IMR-90 (cell line): Measurements from ENCODE around the gene PSG5. TPM values are rescaled to one million over a fixed set of nuclear protein-coding genes. Genes with fewer than 3 reads are reported as not detected.
"Not testable (repeated sequence)": the region's sequence is repeated elsewhere in the genome, so short reads cannot be mapped to it uniquely, and the experiment has no call there.

Source experiments
- ATAC-seq: fragments of 200-7000 bp; cut with Tn5 transposase; 2 replicates; pipeline ENCODE4 v1.9.1; 2020; ENCODE audit warnings: low read depth, mild to moderate bottlenecking, moderate library complexity
- BruUV-seq: library from RNA; stranded (reverse); fragments of 400-500 nt; replicated peaks from 2 replicates; lab custom pipeline; 2021; lab: Mats Ljungman, UMichigan
- CTCF ChIA-PET: fragments of 300-600 bp; formaldehyde crosslinking; extraction: SDS; loops from one replicate; lab custom pipeline; 2021; ENCODE audit warnings: antibody characterized with exemption; lab: Yijun Ruan, JAX
- POLR2A ChIA-PET: fragments of 300-600 bp; sonication (Branson Sonifier 250); formaldehyde crosslinking; loops from one replicate; lab custom pipeline; 2022; ENCODE audit warnings: antibody characterized with exemption; ENCODE audit not compliant: unreplicated experiment; lab: Charles Lee
- DNase-seq: peaks from one replicate; pipeline ENCODE4 v3.0.0; 2013
- H2AFZ ChIP-seq: replicated peaks from 2 replicates; pipeline ENCODE3; 2013; ENCODE audit warnings: low read length, mild to moderate bottlenecking; ENCODE audit not compliant: poor library complexity
- H2AK5ac ChIP-seq: 2 replicates; pipeline ENCODE4 v1.6.1; 2013; ENCODE audit warnings: low read depth, low read length, inconsistent platforms
- H2AK9ac ChIP-seq: replicated peaks from 2 replicates; pipeline ENCODE3; 2013; ENCODE audit warnings: mild to moderate bottlenecking, low read depth, low read length, moderate library complexity; ENCODE audit not compliant: poor library complexity
- H2BK120ac ChIP-seq: 2 replicates; pipeline ENCODE4 v1.6.1; 2013; ENCODE audit warnings: low read depth, low read length, inconsistent platforms
- H2BK15ac ChIP-seq: 3 replicates; pipeline ENCODE4 v1.6.1; 2013; ENCODE audit warnings: low read depth, low read length, inconsistent platforms
- H2BK20ac ChIP-seq: 2 replicates; pipeline ENCODE4 v1.6.1; 2013; ENCODE audit warnings: low read depth, mild to moderate bottlenecking, inconsistent platforms, low read length, moderate library complexity
- H2BK5ac ChIP-seq: 2 replicates; pipeline ENCODE4 v1.6.1; 2013; ENCODE audit warnings: mild to moderate bottlenecking, low read depth, low read length, inconsistent platforms; ENCODE audit not compliant: poor library complexity, severe bottlenecking
- H3K14ac ChIP-seq: replicated peaks from 2 replicates; pipeline ENCODE4 v1.6.1; 2013; ENCODE audit warnings: low read depth, low read length, inconsistent platforms
- H3K18ac ChIP-seq: 2 replicates; pipeline ENCODE4 v1.6.1; 2013; ENCODE audit warnings: low read depth, low read length, control low read depth
- H3K23ac ChIP-seq: 2 replicates; pipeline ENCODE4 v1.6.1; 2013; ENCODE audit warnings: low read depth, low read length, inconsistent platforms
- H3K27ac ChIP-seq: 2 replicates; pipeline ENCODE4 v1.5.1; 2013; ENCODE audit warnings: mild to moderate bottlenecking, control low read depth, low read length; ENCODE audit not compliant: insufficient read depth
- H3K27me3 ChIP-seq: 2 replicates; pipeline ENCODE4 v1.6.1; 2013; ENCODE audit warnings: low read length; ENCODE audit not compliant: control insufficient read depth, insufficient read depth
- H3K36me3 ChIP-seq: 2 replicates; pipeline ENCODE4 v1.6.1; 2013; ENCODE audit warnings: low read length, mixed read lengths; ENCODE audit not compliant: control insufficient read depth, insufficient read depth
- H3K4ac ChIP-seq: 2 replicates; pipeline ENCODE4 v1.6.1; 2013; ENCODE audit warnings: low read depth, low read length, inconsistent platforms
- H3K4me1 ChIP-seq: 2 replicates; pipeline ENCODE4 v1.6.1; 2013; ENCODE audit warnings: low read length, mixed read lengths; ENCODE audit not compliant: control insufficient read depth, insufficient read depth
- H3K4me2 ChIP-seq: 2 replicates; pipeline ENCODE4 v1.6.1; 2013; ENCODE audit warnings: low read depth, mild to moderate bottlenecking, control low read depth, low read length, moderate library complexity
- H3K4me3 ChIP-seq: 2 replicates; pipeline ENCODE4 v1.5.1; 2013; ENCODE audit warnings: low read depth, mild to moderate bottlenecking, control low read depth, low read length, moderate library complexity; ENCODE audit not compliant: insufficient read depth
- H3K56ac ChIP-seq: 2 replicates; pipeline ENCODE4 v1.6.1; 2013; ENCODE audit warnings: low read length, inconsistent platforms; ENCODE audit not compliant: insufficient read depth; ENCODE audit errors: extremely low read depth
- H3K79me1 ChIP-seq, 2 experiments: 2 replicates each; pipeline ENCODE4 v1.6.1; 2013; ENCODE audit warnings: low read length in 2 of 2, inconsistent platforms in 1 of 2, low read depth in 1 of 2
- H3K9ac ChIP-seq: 2 replicates; pipeline ENCODE4 v1.6.1; 2013; ENCODE audit warnings: low read depth, low read length, control low read depth
- H3K9me1 ChIP-seq: 2 replicates; pipeline ENCODE4 v1.6.1; 2013; ENCODE audit warnings: low read length, inconsistent platforms; ENCODE audit not compliant: insufficient read depth
- H3K9me3 ChIP-seq: 2 replicates; pipeline ENCODE4 v1.6.1; 2013; ENCODE audit warnings: low read length; ENCODE audit not compliant: control insufficient read depth, insufficient read depth
- H4K20me1 ChIP-seq: 2 replicates; pipeline ENCODE4 v1.6.1; 2013; ENCODE audit warnings: low read length, inconsistent platforms; ENCODE audit not compliant: insufficient read depth
- H4K5ac ChIP-seq: 2 replicates; pipeline ENCODE4 v1.6.1; 2013; ENCODE audit warnings: mild to moderate bottlenecking, low read depth, low read length, control low read depth
- H4K8ac ChIP-seq, 2 experiments: 2 replicates each; pipeline ENCODE4 v1.6.1; 2013; ENCODE audit warnings: low read depth in 2 of 2, low read length in 2 of 2, control low read depth in 1 of 2, inconsistent platforms in 1 of 2
- H4K91ac ChIP-seq: 2 replicates; pipeline ENCODE4 v1.6.1; 2013; ENCODE audit warnings: low read depth, low read length, inconsistent platforms; ENCODE audit not compliant: insufficient read depth
- WGBS, 2 experiments: methylation state at CpG; one replicate each; pipeline versions ENCODE4 v1.1.5 to v1.1.7; 2013; ENCODE audit warnings: missing lambda C conversion rate in 2 of 2; ENCODE audit not compliant: insufficient read length in 1 of 2; ENCODE audit errors: extremely low coverage in 2 of 2; 5-methylcytosine and 5-hydroxymethylcytosine counted together
- dilution Hi-C: fragments of 300-500 bp; cut with HindIII; formaldehyde crosslinking; loops from one replicate; pipeline ENCODE4 v1.14.3; 2018; ENCODE audit warnings: low sequenced_read_pairs; ENCODE audit not compliant: unreplicated experiment
- in situ Hi-C: fragments of 300-500 bp; cut with MboI; formaldehyde crosslinking; loops from 3 replicates; pipeline ENCODE4 v1.14.3; 2019; ENCODE audit warnings: low sequenced_read_pairs, inconsistent platforms, mixed read lengths
- intact Hi-C: fragments of 100-400 bp; cut with micrococcal nuclease; formaldehyde crosslinking; loops from 2 replicates; pipeline ENCODE4 v1.10.0; 2022
- polyA plus RNA-seq, 3 experiments: library from polyadenylated mRNA; depleted of rRNA; stranded (reverse); fragments of >200 nt; gene quantifications; 2 replicates each; pipeline ENCODE4 v1.2.3, GENCODE V29; 2012; ENCODE audit warnings: low replicate concordance in 1 of 3
- total RNA-seq: library from RNA; depleted of rRNA; stranded (reverse); fragments of >200 nt; gene quantifications from 2 replicates; pipeline ENCODE4 v1.2.3, GENCODE V29; 2012

PSG5 gene
- total and polyA plus RNA-seq, 2 of the 4 experiments (the other 2 are of a cell fraction) = 50.7 to 75.9 TPM

- no CpG with 5 or more reads among the region's 7 CpGs for WGBS, 2 experiments
- H4K5ac ChIP-seq, H3K27ac ChIP-seq, H3K4me2 ChIP-seq, H2AFZ ChIP-seq, H3K79me1 ChIP-seq, H2BK120ac ChIP-seq, H2AK9ac ChIP-seq, H3K4ac ChIP-seq, H4K20me1 ChIP-seq, CTCF ChIA-PET, H4K91ac ChIP-seq, H3K18ac ChIP-seq, H3K14ac ChIP-seq, intact Hi-C loops, H3K36me3 ChIP-seq, H3K9me3 ChIP-seq, DNase-seq, H3K27me3 ChIP-seq, H4K8ac ChIP-seq, ATAC-seq, H2BK5ac ChIP-seq, in situ Hi-C loops, BruUV-seq, H3K56ac ChIP-seq, H2BK15ac ChIP-seq, H2AK5ac ChIP-seq, H2BK20ac ChIP-seq, H3K9ac ChIP-seq, H3K23ac ChIP-seq, POLR2A ChIA-PET, H3K9me1 ChIP-seq, H3K4me1 ChIP-seq, dilution Hi-C loops, H3K4me3 ChIP-seq: not testable (repeated sequence)
Observed at GRCh38 chr19:43197666-43198397, 11.5 kb upstream of the PSG5 start.

- DNase-seq, H3K9me1 ChIP-seq, H3K4me3 ChIP-seq, ATAC-seq, H2AFZ ChIP-seq, H4K8ac ChIP-seq, POLR2A ChIA-PET, H2AK9ac ChIP-seq, H3K27me3 ChIP-seq, H4K5ac ChIP-seq, H2BK5ac ChIP-seq, BruUV-seq, H3K18ac ChIP-seq, H3K4me2 ChIP-seq, H3K27ac ChIP-seq, CTCF ChIA-PET, H3K56ac ChIP-seq, H3K23ac ChIP-seq, H3K9me3 ChIP-seq, H3K79me1 ChIP-seq, dilution Hi-C loops, H3K9ac ChIP-seq, H4K20me1 ChIP-seq, H3K4me1 ChIP-seq, H3K36me3 ChIP-seq: not testable (repeated sequence)
- 100% methylated on average over 1 of the region's 7 CpGs; no CpG with 5 or more reads in 1 of the 2 experiments for WGBS, 2 experiments
- intact Hi-C loops = loop anchor here (5.0 kb wide), 2 partner anchors 68 to 92 kb away; no protein-coding TSS in a partner anchor
- peak overlapping the region; percentile 14 for H3K14ac ChIP-seq
- H2BK120ac ChIP-seq = peak overlapping the region; percentile 60; the same call in 1 of the 2 replicates
- H4K91ac ChIP-seq = peak overlapping the region; percentile 32
- peak overlapping the region; percentile 67; the same call in 1 of the 2 replicates for H2BK20ac ChIP-seq
- peak overlapping the region; percentile 70; the same call in 1 of the 3 replicates for H2BK15ac ChIP-seq
- H3K4ac ChIP-seq = peak overlapping the region; percentile 47
- in situ Hi-C loops = loop anchor here (5.0 kb wide), 1 partner anchor 68 kb away; no protein-coding TSS in a partner anchor
- peak overlapping the region; percentile 29; the same call in 1 of the 2 replicates for H2AK5ac ChIP-seq
Observed at GRCh38 chr19:43194397-43194796, 8.1 kb upstream of the PSG5 start.
